Caco-2 (cell line): Measurements from ENCODE around the gene DMAC2. TPM values are rescaled to one million over a fixed set of nuclear protein-coding genes. Genes with fewer than 3 reads are reported as not detected.

Experiments used
- BruUV-seq: library from RNA; stranded (reverse); fragments of 400-500 nt; replicated peaks from 2 replicates; lab custom pipeline; 2021; lab: Mats Ljungman, UMichigan
- CTCF ChIA-PET: fragments of 300-600 bp; sonication (Branson Sonifier 250); formaldehyde crosslinking; loops from one replicate; lab custom pipeline; 2022; ENCODE audit warnings: antibody characterized with exemption; lab: Charles Lee
- POLR2A ChIA-PET: fragments of 300-600 bp; sonication (Branson Sonifier 250); formaldehyde crosslinking; loops from one replicate; lab custom pipeline; 2022; ENCODE audit warnings: antibody characterized with exemption; lab: Charles Lee
- DNase-seq, 2 experiments: peaks; one replicate each; pipeline versions ENCODE4 v3.0.0 to v3.0.0-alpha.2; 2020 to 2022
- H3K27me3 ChIP-seq: replicated peaks from 2 replicates; pipeline ENCODE4 v1.6.0; 2011; ENCODE audit warnings: low read length; ENCODE audit not compliant: control insufficient read depth, insufficient read depth
- H3K36me3 ChIP-seq: 2 replicates; pipeline ENCODE4 v1.5.1; 2011; ENCODE audit warnings: low read length; ENCODE audit not compliant: control insufficient read depth, insufficient read depth
- H3K4me1 ChIP-seq: fragments of 250-450 bp; sonication (Bioruptor Pico); 2 replicates; pipeline ENCODE4 v1.5.1; 2020; ENCODE audit warnings: mild to moderate bottlenecking
- H3K4me3 ChIP-seq: 2 replicates; pipeline ENCODE4 v1.5.1; 2011; ENCODE audit warnings: low read depth, mild to moderate bottlenecking, control low read depth, low read length
- H3K9me3 ChIP-seq: fragments of 250-450 bp; sonication (Bioruptor Pico); 2 replicates; pipeline ENCODE4 v1.5.1; 2020; ENCODE audit warnings: mild to moderate bottlenecking, moderate library complexity
- H3K27ac Mint-ChIP-seq: one replicate; pipeline ENCODE4 v1.8.0; 2022; ENCODE audit warnings: mixed read lengths; ENCODE audit not compliant: unreplicated experiment
- H3K27me3 Mint-ChIP-seq: one replicate; pipeline ENCODE4 v1.8.0; 2022; ENCODE audit warnings: mixed read lengths; ENCODE audit not compliant: insufficient read depth, unreplicated experiment
- H3K36me3 Mint-ChIP-seq: one replicate; pipeline ENCODE4 v1.8.0; 2022; ENCODE audit warnings: mild to moderate bottlenecking, mixed read lengths; ENCODE audit not compliant: insufficient read depth, unreplicated experiment
- H3K4me1 Mint-ChIP-seq: one replicate; pipeline ENCODE4 v1.8.0; 2022; ENCODE audit warnings: low read depth, mixed read lengths; ENCODE audit not compliant: unreplicated experiment
- H3K4me3 Mint-ChIP-seq: one replicate; pipeline ENCODE4 v1.8.0; 2022; ENCODE audit warnings: mild to moderate bottlenecking, moderate library complexity, mixed read lengths; ENCODE audit not compliant: unreplicated experiment
- H3K9me3 Mint-ChIP-seq: one replicate; pipeline ENCODE4 v1.8.0; 2022; ENCODE audit warnings: mixed read lengths; ENCODE audit not compliant: unreplicated experiment
- CTCF ChIP-seq, 2 experiments: fragments of 200-600 bp in 1 of 2; IDR thresholded peaks; 1 replicate in 1 of 2; 2 replicates in 1 of 2; pipeline versions ENCODE4 v1.5.1 to v1.8.0; 2011 to 2022; ENCODE audit warnings: antibody characterized with exemption in 1 of 2, control low read depth in 1 of 2, inconsistent platforms in 1 of 2, low read depth in 1 of 2, low read length in 1 of 2, mild to moderate bottlenecking in 1 of 2, moderate library complexity in 1 of 2; ENCODE audit not compliant: insufficient read depth in 1 of 2, severe bottlenecking in 1 of 2, unreplicated experiment in 1 of 2
- intact Hi-C: fragments of 100-400 bp; cut with micrococcal nuclease; formaldehyde crosslinking; loops from one replicate; pipeline ENCODE4 v1.10.0; 2022; ENCODE audit not compliant: unreplicated experiment
- total RNA-seq: library from RNA; stranded (reverse); gene quantifications from 2 replicates; pipeline ENCODE4 v1.2.3, GENCODE V29; 2022

The DMAC2 gene
- total RNA-seq, 1 experiment from 2014 or later: 75.9 TPM

- no peaks in the 10 kb centered on the region for H3K27me3 ChIP-seq
- no peak for DNase-seq
- H3K9me3 ChIP-seq: no peaks in the 10 kb centered on the region
- peaks cover 2% of the 10 kb centered on the region; the same call in 1 of the 2 replicates for H3K36me3 ChIP-seq
- H3K4me3 Mint-ChIP-seq: no peak overlapping the region
- ChIA-PET POLR2A (no interaction called here), CTCF (no interaction called here)
- H3K4me3 ChIP-seq: no peak overlapping the region
- H3K27ac Mint-ChIP-seq: no peak overlapping the region
- no peaks in the 10 kb centered on the region for H3K27me3 Mint-ChIP-seq
- H3K36me3 Mint-ChIP-seq: peaks cover 27% of the 10 kb centered on the region
- peaks cover 16% of the 10 kb centered on the region for H3K4me1 Mint-ChIP-seq
- no peaks in the 10 kb centered on the region for H3K9me3 Mint-ChIP-seq
- no TSS peak for BruUV-seq
- TF ChIP-seq CTCF (IDR thresholded peaks at IDR 0.05; ENCODE audit: insufficient read depth in 1 of 2, low read depth in 1 of 2, low read length in 1 of 2, severe bottlenecking in 1 of 2, unreplicated experiment in 1 of 2): no peak
- peaks cover 15% of the 10 kb centered on the region for H3K4me1 ChIP-seq
- intact Hi-C loops: no loop called here
These were observed 27.8 kb downstream of the DMAC2 start for GRCh38 chr19:41411968-41412265.

- H3K9me3 ChIP-seq: no peaks in the 10 kb centered on the region
- no TSS peak for BruUV-seq
- H3K4me3 Mint-ChIP-seq: no peak overlapping the region
- intact Hi-C loops: no loop called here
- CTCF ChIA-PET: no interaction called here
- H3K27ac Mint-ChIP-seq: no peak overlapping the region
- peaks cover 2% of the 10 kb centered on the region; the same call in 1 of the 2 replicates for H3K36me3 ChIP-seq
- H3K27me3 ChIP-seq: no peaks in the 10 kb centered on the region
- no peaks in the 10 kb centered on the region for H3K27me3 Mint-ChIP-seq
- POLR2A ChIA-PET: no interaction called here
- H3K36me3 Mint-ChIP-seq: peaks cover 27% of the 10 kb centered on the region
- no peaks in the 10 kb centered on the region for H3K9me3 Mint-ChIP-seq
- peaks cover 16% of the 10 kb centered on the region for H3K4me1 Mint-ChIP-seq
- peaks cover 15% of the 10 kb centered on the region for H3K4me1 ChIP-seq
- H3K4me3 ChIP-seq: no peak overlapping the region
- no peak for TF ChIP-seq CTCF (IDR thresholded peaks at IDR 0.05; ENCODE audit: insufficient read depth in 1 of 2, low read depth in 1 of 2, low read length in 1 of 2, severe bottlenecking in 1 of 2, unreplicated experiment in 1 of 2)
- no peak for DNase-seq
These were observed 28.4 kb downstream of the DMAC2 start for GRCh38 chr19:41411100-41411967.

- DNase-seq: no peak
- ChIA-PET POLR2A (interaction anchor here (1.2 kb wide), 1 partner anchor 29 kb away, joined by 10 read pairs; the partner anchor contains the start of gene DMAC2), CTCF (no interaction called here)
- intact Hi-C loops: no loop called here
- peaks cover 16% of the 10 kb centered on the region for H3K4me1 Mint-ChIP-seq
- H3K4me3 Mint-ChIP-seq: no peak overlapping the region
- Histone ChIP-seq H3K4me3 (no peak overlapping the region), H3K27me3 (no peaks in the 10 kb centered on the region), H3K9me3 (no peaks in the 10 kb centered on the region), H3K4me1 (peaks cover 15% of the 10 kb centered on the region), H3K36me3 (peaks cover 2% of the 10 kb centered on the region; the same call in 1 of the 2 replicates)
- no peaks in the 10 kb centered on the region for H3K27me3 Mint-ChIP-seq
- BruUV-seq: no TSS peak
- no peaks in the 10 kb centered on the region for H3K9me3 Mint-ChIP-seq
- peaks cover 27% of the 10 kb centered on the region for H3K36me3 Mint-ChIP-seq
- no peak for TF ChIP-seq CTCF (IDR thresholded peaks at IDR 0.05; ENCODE audit: insufficient read depth in 1 of 2, low read depth in 1 of 2, low read length in 1 of 2, severe bottlenecking in 1 of 2, unreplicated experiment in 1 of 2)
- H3K27ac Mint-ChIP-seq: peak overlapping the region; percentile 89
These were observed 29.2 kb downstream of the DMAC2 start for GRCh38 chr19:41410336-41411054.
